ENCODE measurements around the gene ADM2.

DNA sequence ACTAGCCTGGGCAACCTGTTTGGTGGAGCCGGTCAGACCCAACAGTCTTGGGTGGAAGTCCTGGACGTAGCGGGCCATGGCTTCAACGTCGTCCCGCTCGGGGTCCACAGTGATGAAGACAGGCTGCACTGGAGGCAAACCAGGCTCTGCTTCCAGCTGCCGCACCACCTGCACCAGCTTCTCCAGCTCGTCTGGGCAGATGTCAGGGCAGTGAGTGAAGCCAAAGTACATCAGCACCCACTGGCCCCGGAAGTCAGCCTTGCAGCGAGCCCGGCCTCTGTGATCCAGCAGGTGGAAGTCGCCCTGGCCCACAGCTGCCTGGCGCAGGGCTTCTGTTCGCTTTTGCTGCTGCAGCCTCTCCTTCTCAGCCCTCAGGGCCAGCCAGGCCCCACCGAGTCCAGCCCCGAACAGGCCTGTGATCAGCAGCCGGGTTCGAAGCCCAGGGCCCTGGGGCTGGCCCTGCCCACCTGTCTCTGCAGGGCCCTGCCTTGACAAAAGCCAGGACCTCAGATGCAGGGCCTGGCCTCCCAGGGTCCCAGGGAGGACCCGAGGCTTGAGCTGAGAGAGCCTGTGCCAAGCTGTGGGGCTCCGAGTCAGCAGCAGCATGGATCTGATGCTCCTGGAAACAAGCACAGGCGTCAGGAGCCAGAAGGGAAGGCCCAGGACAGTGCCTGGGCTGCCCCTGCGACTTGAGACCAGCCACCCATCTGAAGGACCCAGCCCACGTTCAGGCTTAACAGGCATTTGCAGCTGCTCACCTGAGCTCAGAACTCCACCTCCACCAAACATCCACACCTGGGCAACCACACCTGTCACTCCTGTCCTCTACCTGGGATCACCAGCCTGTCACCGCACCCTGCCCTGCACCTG lies 42.7 kb downstream of the ADM2 start:
- TF ChIP-seq, protein P1, sequence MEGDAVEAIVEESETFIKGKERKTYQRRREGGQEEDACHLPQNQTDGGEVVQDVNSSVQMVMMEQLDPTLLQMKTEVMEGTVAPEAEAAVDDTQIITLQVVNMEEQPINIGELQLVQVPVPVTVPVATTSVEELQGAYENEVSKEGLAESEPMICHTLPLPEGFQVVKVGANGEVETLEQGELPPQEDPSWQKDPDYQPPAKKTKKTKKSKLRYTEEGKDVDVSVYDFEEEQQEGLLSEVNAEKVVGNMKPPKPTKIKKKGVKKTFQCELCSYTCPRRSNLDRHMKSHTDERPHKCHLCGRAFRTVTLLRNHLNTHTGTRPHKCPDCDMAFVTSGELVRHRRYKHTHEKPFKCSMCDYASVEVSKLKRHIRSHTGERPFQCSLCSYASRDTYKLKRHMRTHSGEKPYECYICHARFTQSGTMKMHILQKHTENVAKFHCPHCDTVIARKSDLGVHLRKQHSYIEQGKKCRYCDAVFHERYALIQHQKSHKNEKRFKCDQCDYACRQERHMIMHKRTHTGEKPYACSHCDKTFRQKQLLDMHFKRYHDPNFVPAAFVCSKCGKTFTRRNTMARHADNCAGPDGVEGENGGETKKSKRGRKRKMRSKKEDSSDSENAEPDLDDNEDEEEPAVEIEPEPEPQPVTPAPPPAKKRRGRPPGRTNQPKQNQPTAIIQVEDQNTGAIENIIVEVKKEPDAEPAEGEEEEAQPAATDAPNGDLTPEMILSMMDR (IDR thresholded peaks at IDR 0.05) = no peak
- no peak for TF ChIP-seq POLR2A (IDR thresholded peaks at IDR 0.05; ENCODE audit: low read depth)

Measured in esophagus muscularis mucosa (tissue), 3 donors.